Measurements from ENCODE around the gene CNTNAP4.

CNTNAP4 gene

DNA sequence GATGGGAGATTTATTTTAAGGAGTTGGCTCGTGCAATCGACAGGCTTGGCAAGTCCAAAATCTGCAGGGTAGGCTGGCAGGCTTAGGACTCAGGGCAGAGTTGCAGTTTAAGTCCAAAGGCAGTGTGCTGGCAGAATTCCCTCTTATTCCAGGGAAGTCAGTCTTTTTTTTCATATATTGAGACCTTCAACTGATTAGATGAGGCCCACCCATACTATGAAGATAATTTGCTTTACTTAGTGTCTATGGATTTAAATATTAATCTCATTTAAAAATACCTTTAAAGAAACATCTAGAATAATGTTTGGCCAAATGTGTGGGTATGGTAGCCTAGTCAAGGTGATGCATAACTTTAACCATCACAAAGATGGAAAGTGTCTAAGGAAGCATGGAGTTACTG is 99.8 kb downstream of the CNTNAP4 start:
- DNase-seq, result no peak
- in situ Hi-C loops (cut with HindIII; ENCODE audit: low pct_ligation_motif_present, low pct_unique_long_range_greater_than_20kb, low sequenced_read_pairs), result no loop called here

DNA sequence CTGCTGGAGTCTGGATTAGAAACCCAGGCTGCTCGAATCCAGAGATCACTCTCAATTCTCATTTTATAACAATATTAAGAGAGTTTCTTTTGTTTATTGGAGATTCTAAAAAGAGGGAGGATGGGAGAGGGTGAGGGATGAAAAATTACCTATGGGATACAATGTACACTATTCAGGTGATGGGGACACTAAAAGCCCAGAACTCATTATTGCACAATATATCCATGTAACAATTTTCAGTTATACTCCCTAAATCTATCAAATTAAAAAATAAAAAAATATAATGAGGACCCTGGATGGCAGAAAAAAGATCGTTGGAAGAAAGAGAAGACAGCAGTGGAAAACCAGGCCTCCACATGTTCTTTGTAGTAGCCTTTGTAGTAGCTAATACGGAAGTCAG is 100.8 kb downstream of the CNTNAP4 start:
- DNase-seq, result no peak
- in situ Hi-C loops (cut with HindIII; ENCODE audit: low pct_ligation_motif_present, low pct_unique_long_range_greater_than_20kb, low sequenced_read_pairs), result no loop called here

DNA sequence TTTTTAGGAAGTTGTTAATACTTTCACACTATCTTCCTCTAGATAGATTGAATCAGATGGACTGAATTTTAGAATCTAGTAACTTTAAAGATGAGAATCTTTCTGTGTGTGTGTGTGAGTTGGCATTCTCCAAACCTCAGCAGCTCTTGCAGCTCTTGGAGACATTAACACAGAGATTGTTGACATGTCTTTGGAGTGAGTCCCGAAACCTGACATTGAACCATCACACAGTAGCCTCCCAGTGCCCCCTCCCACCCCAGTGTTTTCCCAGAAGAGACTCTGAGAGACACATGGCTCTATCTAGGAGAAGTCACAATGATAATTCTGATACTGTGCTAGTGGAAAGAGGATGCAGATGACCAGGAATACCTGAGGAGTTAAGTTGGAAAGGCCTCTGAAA is 103.9 kb downstream of the CNTNAP4 start:
- in situ Hi-C loops (cut with HindIII; ENCODE audit: low pct_ligation_motif_present, low pct_unique_long_range_greater_than_20kb, low sequenced_read_pairs), result no loop called here
- DNase-seq, result no peak

DNA sequence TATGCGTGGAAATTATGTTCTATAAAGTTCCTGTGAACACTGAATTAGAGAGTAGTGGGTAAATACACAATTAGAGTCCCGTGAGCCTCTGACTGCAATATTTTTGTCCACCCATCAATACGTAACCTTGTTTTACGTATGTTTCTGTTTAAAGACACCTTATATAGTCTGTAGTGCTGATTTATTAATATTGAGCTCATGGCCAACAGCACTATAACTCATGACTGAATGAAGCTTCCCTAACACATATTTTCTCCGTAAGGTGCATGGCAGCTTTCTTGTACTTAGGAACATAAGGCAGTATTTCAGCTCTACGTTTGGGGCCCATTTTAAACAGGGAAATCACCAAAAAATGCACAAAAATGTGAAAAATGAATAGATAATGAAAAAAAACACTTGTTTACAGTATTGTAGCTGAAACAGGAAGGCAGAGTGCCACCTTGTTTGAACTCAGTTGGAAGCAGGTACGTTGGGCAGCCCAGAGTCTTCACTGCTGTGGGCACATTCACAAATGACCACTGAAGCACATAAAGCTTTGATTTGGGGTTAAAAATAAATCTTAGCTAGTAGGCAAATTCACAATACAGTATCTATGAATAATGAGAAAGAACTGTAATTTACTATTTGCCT is 108.5 kb downstream of the CNTNAP4 start:
- no peak for DNase-seq
- in situ Hi-C loops (cut with HindIII; ENCODE audit: low pct_ligation_motif_present, low pct_unique_long_range_greater_than_20kb, low sequenced_read_pairs), result no loop called here

DNA sequence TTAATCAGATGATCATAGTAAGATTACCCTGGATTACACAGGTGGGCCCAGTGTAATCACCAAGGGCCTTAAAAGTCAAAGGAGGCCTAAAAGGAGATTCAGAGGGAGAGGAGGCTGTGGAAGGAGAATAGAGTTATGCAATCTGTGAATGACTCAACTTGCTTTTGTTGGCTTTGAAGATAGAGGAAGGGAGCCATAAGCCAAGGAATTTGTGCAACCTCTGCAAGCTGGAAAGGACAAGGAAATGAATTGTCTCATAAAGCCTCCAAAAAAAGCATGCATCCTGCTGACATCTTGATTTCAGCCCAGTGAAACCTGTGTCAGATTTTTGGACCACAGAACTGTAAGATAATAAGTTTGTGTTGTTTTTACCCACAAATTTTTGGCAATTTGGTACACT is 109.6 kb downstream of the CNTNAP4 start:
- in situ Hi-C loops (cut with HindIII; ENCODE audit: low pct_ligation_motif_present, low pct_unique_long_range_greater_than_20kb, low sequenced_read_pairs), result no loop called here

DNA sequence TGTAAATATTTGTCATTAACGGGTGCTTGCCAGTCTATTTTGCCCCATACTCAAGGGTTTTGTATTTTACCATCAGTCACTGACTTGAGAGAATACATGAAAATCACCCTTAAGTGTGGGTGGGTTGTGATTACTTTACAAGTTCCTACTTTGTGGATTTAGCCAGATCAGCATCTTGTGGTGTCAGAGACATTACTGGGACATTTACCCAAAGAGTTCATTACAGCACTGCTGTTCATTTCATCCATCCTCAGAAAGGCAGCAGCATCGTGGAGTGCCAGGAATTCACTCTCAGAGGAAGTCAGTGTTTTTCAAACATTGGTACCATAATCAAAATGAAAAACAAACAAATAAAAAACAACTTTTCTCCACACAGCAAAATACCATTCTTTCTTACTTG is 110.8 kb downstream of the CNTNAP4 start:
- in situ Hi-C loops (cut with HindIII; ENCODE audit: low pct_ligation_motif_present, low pct_unique_long_range_greater_than_20kb, low sequenced_read_pairs), result no loop called here
- DNase-seq, result no peak

More for the DNA sequence above, 109.6 kb downstream of the CNTNAP4 start:
- no peak for DNase-seq

DNA sequence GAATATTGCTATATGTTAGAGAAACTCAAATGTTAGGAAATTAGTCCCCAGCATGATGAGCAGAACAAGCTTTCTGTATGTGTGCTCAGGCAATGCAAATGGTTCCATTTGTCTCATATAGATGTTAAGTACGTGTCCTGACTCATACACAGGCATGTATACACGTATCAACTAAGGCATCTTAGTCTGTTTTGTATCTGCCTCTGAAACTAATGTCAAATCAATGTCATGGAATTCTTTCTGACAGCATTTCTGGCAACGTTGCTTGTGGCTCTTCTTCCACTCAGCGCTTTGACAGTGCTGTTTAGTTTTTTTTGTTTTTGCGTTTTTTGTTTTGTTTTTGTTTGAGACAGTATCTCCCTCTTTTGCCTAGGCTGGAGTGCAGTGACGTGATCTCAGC is 111.9 kb downstream of the CNTNAP4 start:
- DNase-seq, result no peak
- in situ Hi-C loops (cut with HindIII; ENCODE audit: low pct_ligation_motif_present, low pct_unique_long_range_greater_than_20kb, low sequenced_read_pairs), result no loop called here

DNA sequence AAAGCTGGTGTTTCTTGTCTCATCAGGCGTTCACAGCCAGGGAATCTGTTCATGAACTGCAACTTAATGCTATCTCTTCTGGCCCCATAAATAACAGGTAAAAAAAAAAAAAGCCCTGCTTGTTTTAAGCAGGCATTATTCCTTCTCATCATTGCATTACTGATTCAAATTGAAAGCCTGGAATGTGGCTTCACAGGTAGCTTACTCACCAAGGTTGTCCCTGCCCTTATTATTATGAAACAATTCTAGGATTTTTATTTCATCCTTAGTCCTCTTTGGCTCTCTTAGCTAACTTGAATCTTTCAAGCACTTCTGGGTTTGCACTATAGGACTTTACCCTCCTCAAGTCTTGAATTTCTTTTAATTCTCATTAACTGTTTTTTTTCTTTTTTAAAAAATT is 113.3 kb downstream of the CNTNAP4 start:
- in situ Hi-C loops (cut with HindIII; ENCODE audit: low pct_ligation_motif_present, low pct_unique_long_range_greater_than_20kb, low sequenced_read_pairs), result no loop called here
- DNase-seq, result no peak

DNA sequence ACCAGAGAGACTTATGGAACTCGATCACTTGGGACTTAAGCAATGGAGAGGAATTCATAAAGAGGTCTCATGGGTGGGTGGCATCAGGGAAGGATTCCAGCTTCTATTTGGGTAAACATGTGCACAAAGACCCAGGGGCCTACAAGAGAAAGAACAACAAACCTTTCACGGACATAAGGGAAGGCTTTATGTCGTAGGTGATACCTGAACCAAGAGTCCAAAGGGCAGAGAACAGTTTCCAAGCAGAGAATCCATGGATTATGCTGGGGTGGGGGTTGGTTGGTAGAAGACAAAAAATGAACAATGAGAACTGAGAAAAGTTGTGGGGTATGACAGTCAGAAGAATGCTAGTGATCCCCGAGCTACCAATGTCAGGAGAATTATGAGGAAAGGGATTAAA is 119.8 kb downstream of the CNTNAP4 start:
- in situ Hi-C loops (cut with HindIII; ENCODE audit: low pct_ligation_motif_present, low pct_unique_long_range_greater_than_20kb, low sequenced_read_pairs), result no loop called here
- DNase-seq, result no peak

DNA sequence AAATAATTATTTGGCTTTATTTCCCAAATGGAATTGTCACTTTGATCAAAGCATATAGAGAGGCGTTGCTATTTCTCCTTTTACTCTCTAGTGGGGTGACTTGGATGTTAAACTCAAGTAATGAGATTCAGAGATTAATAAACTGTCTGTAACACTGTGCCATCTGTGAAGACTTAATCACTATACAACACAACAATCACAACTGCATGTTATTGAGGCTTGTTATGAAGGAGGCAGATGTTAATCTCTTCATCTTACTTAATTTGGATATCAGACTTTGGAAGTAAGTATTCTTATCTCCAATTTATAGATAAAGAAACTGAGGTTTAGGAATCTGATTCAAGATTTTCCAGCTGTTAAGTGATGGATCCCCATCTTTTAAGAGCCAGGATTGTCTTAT is 132.5 kb downstream of the CNTNAP4 start:
- in situ Hi-C loops (cut with HindIII; ENCODE audit: low pct_ligation_motif_present, low pct_unique_long_range_greater_than_20kb, low sequenced_read_pairs), result no loop called here
- no peak for DNase-seq

DNA sequence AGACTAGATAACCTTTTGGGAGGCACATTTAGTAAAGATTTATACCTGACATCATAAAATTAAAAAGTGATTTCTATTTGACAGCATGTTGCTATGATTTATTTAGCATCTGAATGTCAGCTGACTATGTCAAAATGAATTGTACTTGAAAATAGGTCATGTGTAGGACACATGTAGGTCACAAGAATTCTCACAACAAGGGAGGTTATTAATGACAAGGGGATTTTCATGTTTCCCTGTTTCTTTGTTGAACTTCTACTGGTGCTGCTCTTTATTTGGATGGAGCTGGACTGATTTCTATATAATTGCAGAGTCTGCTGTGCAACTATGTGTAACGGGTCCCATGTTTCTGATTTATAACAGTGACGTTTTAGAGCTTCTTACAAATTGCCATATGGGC is 144.4 kb downstream of the CNTNAP4 start:
- in situ Hi-C loops (cut with HindIII; ENCODE audit: low pct_ligation_motif_present, low pct_unique_long_range_greater_than_20kb, low sequenced_read_pairs), result no loop called here
- no peak for DNase-seq

DNA sequence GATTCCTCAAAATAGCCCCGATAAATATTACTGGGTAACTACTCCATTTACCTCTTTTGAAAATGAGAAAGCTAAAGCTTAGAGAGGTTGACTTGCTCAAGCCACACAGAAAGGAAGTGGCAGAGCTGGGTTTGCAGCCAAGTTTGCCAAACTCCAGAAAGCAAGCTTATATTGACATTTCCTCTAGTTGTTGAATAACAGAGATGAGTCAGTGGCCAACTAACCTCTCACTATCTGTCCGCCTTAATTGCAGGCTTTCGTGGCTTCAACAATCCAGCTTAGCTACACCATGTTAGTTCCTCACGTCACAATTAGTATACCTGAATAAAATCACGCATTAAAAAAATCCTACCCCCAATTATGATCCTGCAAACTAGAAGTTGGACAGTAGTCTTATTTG is 151.7 kb downstream of the CNTNAP4 start:
- peak; percentile 32 for DNase-seq
- in situ Hi-C loops (cut with HindIII; ENCODE audit: low pct_ligation_motif_present, low pct_unique_long_range_greater_than_20kb, low sequenced_read_pairs), result no loop called here

DNA sequence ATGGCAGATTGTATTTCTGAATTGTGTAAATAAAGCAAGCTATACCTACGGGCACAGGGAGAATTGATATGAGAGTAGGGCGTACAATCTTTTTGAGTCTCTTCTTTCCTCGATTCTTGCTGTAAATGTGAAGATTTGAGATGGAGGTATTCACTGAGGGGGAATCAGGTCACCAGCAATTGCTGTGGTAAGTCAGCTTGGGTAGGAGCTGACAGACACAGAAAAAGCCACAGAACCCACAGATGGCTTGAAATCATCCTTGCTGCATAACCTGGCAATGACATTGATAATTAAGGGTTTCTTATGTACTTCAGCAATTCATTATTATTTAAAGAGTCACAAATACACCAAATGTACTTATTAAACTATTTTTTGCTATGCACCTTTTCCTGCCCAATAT is 164.2 kb downstream of the CNTNAP4 start:
- in situ Hi-C loops (cut with HindIII; ENCODE audit: low pct_ligation_motif_present, low pct_unique_long_range_greater_than_20kb, low sequenced_read_pairs), result no loop called here

DNA sequence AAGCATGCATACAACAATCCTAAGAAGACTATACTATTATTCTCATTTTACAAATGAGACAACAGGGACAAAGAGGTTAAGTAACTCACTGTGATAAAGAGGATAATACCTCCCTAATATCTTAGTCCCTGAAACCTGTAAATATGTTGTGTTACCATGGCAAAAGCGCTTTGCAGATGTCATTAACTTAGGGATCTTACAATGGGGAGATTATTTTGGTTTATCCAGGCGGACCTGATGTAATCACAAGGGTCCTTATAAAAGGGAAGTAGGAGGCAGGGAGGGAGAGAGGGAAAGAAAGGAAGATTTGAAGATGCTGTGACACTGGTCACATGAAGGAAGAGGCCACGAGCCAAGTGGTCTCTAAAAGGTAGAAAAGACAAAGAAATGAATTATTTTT is 164.7 kb downstream of the CNTNAP4 start:
- in situ Hi-C loops (cut with HindIII; ENCODE audit: low pct_ligation_motif_present, low pct_unique_long_range_greater_than_20kb, low sequenced_read_pairs), result no loop called here
- DNase-seq, result no peak

More for the DNA sequence above, 164.2 kb downstream of the CNTNAP4 start:
- no peak for DNase-seq

DNA sequence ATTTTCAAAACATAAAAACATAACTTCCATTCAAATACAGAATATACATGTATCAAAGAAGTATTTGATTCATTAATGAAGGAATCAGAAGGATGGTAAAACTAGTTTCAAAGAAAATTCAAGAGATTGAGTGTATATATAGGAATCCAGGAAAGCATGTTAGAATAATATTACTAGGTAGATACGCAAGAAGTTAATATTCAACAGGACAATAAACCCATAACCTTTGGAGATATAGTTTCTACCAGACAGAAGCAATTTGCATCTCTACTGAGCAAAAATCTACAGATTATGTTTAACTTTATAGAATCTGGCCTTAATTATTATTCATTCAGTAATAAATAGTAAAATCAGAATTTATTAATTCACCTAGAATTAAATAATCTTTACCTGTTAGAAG is 166.8 kb downstream of the CNTNAP4 start:
- no peak for DNase-seq
- in situ Hi-C loops (cut with HindIII; ENCODE audit: low pct_ligation_motif_present, low pct_unique_long_range_greater_than_20kb, low sequenced_read_pairs), result no loop called here

DNA sequence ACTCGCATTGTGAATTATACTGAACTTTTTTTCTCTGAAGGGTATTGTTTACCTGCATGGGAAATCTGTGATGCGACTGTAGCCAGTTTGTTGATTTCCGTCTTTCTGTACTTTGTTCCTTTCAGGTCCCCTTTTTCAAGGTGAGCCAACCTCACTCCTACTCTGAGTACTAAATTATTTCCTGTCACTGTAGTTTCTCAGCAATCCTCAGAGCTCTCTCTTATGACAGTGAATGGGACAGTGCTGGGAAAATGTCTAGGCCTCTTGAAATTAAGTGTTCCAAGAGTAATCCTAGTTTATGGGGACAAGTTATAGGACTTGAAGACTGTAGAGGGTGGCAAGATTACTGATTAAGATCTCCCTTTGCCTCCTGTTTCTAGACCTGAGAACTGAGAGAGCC is 167.6 kb downstream of the CNTNAP4 start:
- in situ Hi-C loops (cut with HindIII; ENCODE audit: low pct_ligation_motif_present, low pct_unique_long_range_greater_than_20kb, low sequenced_read_pairs), result no loop called here
- no peak for DNase-seq

DNA sequence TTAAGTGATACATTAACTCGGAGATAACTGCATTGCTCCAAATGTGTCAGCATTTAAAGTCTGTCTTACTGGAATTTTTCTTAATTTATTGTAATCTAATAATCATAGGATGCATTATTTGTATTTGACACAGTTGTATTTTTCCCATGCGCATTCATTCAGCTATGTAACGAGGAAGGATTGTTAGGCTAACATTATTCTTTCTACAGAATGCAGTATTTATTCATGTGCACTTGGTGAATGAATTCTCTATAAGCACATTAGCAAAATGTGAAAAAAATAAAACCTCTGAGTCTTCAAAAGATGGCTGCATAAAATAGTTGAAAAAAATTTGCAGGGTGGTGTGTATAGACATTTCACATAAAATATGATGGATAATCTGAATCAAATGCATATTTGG is 168.6 kb downstream of the CNTNAP4 start:
- in situ Hi-C loops (cut with HindIII; ENCODE audit: low pct_ligation_motif_present, low pct_unique_long_range_greater_than_20kb, low sequenced_read_pairs), result no loop called here
- no peak for DNase-seq

DNA sequence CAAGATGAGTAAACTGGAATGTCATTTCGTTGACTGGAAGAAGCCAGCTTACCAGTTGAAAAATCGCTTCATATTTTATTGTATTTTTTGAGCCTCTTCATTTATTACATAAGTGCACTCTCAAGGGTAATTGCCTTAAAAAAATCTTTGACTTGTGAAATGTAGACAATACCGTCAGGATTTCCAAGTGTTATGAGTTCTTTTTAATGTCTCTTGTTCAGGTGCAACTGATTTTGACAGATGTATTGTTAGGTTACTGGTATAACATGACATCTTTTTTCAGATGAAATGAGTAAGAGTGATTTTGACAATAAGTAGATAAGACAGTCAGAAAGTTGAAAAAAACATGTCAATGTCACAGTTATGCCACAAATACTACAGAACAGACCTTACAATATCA is 169.1 kb downstream of the CNTNAP4 start:
- no peak for DNase-seq
- in situ Hi-C loops (cut with HindIII; ENCODE audit: low pct_ligation_motif_present, low pct_unique_long_range_greater_than_20kb, low sequenced_read_pairs), result no loop called here

DNA sequence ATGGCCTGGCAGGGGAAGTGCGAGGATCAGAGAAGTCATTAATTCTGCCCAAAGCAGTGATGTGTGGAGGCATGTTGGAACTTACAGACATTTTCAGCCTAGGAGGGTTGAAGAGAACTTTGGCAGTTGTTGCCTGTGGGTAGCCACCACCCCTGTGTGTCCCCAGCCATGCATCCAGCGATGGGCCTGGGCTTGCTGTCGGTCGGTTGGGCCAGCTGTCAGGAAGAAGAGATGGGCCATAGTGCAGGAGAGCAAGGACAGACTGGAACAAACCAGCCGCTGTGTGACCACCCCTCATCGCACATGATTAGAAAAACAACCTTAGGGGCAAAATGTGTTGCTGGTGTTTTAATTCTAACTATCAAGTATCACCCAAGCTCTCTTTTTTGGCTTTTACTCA is 173.7 kb downstream of the CNTNAP4 start:
- DNase-seq, result no peak
- in situ Hi-C loops (cut with HindIII; ENCODE audit: low pct_ligation_motif_present, low pct_unique_long_range_greater_than_20kb, low sequenced_read_pairs), result no loop called here

DNA sequence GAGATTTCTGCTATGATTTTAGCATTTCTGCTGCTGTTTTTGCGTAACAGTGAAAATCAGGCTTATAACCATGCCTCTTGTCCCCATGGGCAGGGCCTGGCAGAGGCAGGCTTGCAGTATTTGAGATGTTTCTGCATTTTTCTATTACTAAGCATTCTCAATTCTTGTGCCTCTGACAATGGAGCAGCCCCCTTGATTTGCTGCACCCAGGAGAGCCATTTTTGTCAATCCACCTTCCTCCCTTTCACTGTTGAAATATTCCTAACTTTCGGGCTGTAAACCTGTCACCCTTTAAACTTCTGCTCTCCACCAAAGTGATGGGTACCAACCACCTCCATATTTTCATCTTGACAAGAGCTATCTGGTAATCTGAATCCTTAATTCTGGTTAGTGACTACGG is 178.1 kb downstream of the CNTNAP4 start:
- in situ Hi-C loops (cut with HindIII; ENCODE audit: low pct_ligation_motif_present, low pct_unique_long_range_greater_than_20kb, low sequenced_read_pairs), result no loop called here
- no peak for DNase-seq

DNA sequence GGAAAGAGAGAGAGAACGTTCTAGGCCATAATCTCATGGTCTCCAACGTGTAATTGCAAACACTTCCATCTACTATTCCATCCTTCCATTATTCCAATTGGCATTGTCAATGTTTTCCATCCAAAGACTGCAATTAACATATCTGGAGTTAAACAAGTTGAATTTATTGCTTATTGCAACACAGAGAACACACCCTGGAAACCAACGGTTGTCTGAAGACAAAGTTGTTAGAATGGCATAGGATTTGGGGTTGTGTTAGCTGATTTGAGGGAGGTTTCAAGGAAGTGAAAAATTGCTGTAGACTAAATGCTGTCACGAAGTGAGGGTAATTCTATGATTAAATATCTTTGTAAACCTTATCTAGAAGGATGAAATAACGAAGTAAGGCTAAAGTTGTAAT is 178.8 kb downstream of the CNTNAP4 start:
- in situ Hi-C loops (cut with HindIII; ENCODE audit: low pct_ligation_motif_present, low pct_unique_long_range_greater_than_20kb, low sequenced_read_pairs), result no loop called here
- no peak for DNase-seq
